ENCODE measurements around the gene VIT. TPM values are rescaled to one million over a fixed set of nuclear protein-coding genes. Genes with fewer than 3 reads are reported as not detected.
A peak's percentile ranks its signal among the peaks of the same experiment; 100 is the strongest.
"Not testable (repeated sequence)": the region's sequence is repeated elsewhere in the genome, so short reads cannot be mapped to it uniquely, and the experiment has no call there.

VIT gene
- total RNA-seq, 1 donor from 2014 or later, result 3.9 TPM

DNA sequence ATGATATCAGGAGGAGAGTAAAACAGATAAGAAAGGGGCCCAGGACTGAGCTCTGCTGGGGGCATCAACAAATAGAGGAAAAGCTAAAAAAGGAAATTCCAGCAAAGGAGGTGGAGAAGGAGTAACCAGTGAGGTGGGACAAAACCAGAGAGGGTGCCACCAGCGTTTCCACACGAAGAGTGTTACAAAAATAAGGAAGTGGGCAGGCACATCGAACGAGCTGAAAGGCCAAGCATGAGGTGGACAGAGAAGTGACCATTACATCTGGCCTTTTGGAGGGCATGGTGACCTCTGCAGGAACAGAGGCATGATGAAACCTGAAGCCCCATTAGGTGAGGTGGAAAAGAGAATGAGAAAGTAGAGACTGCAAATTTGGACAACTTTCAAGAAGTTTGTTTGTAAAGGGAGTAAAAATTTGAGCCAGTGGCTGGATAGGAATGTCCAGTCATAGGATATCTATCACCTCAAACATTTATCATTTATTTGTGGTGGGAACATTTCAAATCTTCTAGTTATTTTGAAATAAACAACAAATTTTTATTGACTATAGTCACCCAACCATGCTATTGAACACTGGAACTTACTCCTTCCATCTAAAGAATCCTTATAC, 18.4 kb upstream of the VIT start:
- no peak for DNase-seq (ENCODE audit: low spot score)

DNA sequence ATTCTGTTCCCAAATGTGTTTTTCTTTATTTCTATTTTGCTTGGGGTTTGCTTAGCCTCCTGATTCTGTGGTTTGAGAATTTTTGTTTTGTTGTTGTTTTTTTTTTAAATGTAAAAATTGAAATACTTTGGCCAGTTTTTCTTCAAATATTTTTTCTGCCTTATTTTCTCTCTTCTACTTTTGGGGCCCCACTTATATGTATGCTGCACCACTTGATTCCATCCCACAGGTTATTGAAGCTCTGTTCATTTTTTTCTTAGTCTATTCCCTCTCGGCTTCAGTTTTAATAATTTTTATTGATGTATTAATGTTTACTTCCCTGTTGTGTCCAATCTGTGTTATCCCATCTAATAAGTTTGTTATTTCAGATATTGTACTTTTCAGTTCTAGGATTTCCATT, 17.7 kb upstream of the VIT start:
- no peak for DNase-seq (ENCODE audit: low spot score)

DNA sequence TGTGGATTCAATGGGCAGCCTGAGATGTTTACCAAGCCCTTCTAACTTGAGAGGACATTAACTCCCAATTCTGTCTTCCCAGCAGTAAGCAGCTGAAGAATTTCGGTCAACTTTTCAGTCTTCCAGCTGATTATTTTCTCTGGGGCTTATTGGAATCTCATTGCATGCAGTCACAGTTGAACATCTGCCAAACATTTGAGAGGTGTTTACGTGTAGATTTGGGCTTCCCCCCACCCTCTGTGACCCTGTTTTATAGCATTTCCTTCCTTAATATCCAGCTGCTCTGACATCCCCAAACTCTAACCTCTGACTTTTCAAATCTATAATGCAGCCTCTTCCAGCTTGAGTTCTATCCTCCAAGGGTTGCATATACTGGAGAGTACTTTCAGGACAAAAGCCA, 16.5 kb upstream of the VIT start:
- DNase-seq (ENCODE audit: low spot score), result no peak

DNA sequence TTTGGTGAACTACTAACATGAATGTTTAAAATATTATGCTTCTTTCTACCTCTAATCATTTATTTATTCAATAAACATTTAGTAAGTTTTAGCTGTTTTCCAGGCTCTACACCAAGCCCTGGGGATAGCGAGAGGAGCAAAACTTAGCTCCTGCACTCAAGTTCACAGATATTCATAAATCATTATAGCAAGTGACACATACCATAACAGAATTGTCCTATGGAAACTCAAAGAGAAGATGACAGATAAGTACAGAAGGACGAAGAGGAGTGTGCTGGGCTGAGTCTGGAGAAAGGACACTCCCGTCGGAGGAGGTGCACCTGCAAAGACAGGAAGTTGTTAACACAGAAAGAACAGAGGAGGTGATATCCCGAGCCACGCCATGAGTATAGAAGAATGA, 13.9 kb upstream of the VIT start:
- no peak for DNase-seq (ENCODE audit: low spot score)

DNA sequence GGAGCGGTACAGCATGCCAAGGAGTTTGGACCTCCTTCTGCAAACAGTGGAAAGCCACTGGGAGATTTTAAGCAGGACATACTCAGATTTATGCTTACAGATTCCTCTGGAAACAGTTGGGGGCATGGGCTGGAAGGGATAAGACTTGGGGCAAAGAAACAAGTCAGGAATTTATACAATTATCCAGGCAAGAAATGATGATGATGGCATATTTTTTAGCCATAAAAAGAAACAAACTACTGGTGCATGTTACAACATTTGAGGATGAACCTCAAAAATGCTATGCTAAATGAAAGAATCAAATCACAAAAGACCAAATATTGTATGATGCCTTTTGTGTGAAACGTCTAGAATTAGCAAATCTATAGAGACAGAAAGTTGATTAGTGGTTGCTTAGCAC, 13.5 kb upstream of the VIT start:
- DNase-seq (ENCODE audit: low spot score), result no peak

DNA sequence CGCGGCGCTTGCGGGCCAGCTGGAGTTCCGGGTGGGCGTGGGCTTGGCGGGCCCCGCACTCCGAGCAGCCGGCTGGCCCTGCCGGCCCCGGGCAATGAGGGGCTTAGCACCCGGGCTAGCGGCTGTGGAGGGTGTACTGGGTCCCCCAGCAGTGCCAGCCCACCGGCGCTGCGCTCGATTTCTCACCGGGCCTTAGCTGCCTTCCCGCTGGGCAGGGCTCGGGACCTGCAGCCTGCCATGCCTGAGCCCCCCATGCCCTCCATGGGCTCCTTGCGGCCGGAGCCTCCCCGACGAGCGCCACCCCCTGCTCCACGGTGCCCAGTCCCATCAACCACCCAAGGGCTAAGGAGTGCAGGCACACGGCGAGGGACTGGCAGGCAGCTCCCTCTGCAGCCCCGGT, 8.2 kb upstream of the VIT start:
- DNase-seq (ENCODE audit: low spot score), result not testable (repeated sequence)

DNA sequence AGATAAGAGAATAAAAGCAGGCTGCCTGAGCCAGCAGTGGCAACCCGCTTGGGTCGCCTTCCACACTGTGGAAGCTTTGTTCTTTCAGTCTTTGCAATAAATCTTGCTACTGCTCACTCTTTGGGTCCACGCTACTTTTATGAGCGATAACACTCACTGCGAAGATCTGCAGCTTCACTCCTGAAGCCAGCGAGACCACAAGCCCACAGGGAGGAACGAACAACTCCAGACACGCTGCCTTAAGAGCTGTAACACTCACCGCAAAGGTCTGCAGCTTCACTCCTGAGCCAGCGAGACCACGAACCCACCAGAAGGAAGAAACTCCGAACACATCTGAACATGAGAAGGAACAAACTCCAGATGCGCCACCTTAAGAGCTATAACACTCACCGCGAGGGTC, 7.5 kb upstream of the VIT start:
- not testable (repeated sequence) for DNase-seq (ENCODE audit: low spot score)

DNA sequence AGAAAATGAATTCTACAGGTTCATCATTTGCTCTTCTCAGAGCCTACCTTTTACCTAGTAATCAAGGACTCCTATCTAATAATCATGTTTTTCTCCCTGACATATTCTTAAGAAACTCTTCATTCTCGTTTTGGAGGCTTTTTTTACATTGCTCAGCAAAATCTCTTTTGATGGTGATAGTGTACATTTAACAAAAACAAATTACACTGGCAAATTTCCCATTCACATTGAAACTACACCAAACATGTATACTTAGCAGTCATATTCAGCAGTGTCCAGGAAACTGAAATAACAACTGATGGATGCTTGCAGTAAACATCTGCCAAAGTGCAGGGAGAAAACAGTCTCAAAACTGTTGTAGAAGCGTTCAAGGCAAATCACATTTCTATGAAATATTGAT, 4.4 kb upstream of the VIT start:
- DNase-seq (ENCODE audit: low spot score), result no peak

DNA sequence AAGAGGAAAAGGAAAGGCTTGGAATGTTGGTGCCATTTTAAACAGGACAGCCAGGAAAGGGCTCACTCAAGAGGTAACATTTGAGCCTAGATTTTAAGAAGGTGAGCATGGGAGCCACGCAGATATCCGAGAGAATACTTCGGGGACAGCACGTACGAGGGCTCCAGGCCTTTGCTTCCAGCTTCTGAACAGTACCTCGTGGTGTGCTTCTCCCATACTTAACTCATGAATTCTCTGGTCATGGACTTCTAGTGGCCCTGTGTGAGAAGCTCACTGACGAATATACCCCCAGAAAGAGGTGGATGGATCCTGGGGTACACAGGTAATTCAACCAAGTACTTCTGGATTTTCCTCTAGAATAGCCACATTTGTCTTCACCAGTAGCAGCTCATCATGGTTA, 2.7 kb upstream of the VIT start:
- DNase-seq (ENCODE audit: low spot score), result no peak

DNA sequence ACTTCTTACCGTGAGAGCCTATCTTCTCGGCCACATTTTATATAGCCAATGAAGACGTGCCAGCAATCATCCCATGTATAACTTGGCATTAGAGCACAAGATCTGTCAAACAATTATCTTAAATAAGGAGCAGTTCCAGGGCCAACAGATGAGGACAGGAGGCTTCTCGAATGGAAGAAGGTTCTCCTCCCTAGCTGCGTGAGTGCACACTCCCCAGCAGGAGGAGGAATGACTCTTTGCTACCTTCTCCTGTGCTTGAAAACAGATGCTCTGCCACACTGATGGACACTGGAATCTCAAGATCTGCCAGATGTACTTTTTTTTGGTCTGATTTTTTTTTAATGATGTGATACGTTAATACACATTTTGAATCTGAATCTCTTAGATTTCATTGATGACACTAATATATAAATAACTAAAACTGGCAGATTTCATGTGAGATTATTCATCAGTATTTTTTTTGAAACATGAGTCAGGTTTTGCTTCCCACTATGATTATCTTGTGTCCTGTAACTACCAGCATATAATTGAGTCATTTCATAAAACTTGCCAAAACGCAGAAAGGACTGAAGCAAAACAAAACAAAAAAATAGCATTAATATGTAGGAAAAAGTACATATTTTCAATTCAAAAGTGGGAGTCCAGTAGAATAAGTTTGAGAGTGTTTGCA, 626 bp upstream of the VIT start:
- DNase-seq (ENCODE audit: low spot score), result no peak

DNA sequence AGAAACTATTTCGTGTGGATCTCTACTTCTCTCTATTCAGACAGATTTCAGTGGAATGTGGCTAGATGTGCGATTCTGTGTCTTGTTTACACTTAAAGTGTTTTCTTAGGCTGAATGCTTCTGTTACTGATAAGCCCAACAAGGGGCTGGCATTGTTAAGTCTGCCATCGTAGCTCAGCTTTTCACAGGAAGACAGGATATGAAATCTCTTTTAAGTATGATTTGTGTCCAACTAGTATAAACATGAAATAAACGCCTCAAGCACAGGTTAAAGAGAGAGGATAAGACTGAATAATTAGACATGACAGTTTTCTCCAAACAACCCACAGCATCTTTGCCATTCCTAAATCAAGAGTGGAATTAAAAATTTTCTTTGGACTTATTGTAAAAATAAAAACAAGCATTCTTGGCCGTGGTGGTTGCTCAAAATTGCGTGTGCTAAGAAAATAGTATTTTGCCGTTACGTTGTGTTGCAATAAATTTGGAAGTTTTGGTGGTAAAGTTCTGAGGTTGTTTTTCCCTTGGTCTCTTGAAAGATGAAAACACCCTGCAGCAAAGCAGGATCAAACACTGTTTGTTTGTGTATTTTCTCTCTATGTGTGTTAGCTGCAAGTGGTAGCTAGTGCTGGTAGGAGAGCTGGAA, 1.0 kb downstream of the VIT start:
- peak; percentile 39 for DNase-seq (ENCODE audit: low spot score)

DNA sequence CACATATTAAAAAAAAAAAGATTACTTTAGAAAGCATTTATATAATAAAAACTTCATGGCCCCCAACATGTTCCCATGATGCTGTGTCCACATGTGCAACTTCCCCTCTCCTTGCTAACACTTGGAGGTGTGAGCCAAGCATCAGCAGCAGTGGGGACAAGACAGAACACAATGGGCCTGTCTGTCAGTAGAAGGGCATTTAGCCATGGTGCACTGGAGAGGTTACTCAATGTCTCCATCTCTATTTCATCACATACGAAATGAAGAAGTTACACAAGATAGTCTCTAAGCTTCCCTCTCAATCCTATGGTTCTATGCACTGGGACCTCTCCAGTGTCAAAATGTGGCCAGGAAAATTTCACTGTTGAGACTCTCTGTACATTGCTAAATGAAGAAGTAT, 2.5 kb downstream of the VIT start:
- DNase-seq (ENCODE audit: low spot score), result no peak

DNA sequence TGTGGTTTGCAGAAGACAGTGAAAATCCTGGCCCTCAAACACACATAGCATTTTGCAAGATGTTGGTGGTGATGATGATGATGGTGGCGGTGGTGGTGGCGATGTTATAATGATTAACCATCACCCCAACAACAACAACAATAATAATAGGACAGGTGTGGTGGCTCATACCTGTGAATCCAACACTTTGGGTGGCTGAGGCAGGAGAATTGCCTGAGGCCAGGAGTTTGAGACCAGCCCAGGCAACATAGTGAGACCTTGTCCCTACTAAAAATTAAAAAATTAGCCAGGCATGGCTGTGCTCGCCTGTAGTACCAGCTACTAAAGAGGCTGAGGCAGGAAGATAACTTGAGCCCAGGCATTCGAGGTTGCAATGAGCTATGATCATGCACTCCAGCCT, 3.8 kb downstream of the VIT start:
- no peak for DNase-seq (ENCODE audit: low spot score)

DNA sequence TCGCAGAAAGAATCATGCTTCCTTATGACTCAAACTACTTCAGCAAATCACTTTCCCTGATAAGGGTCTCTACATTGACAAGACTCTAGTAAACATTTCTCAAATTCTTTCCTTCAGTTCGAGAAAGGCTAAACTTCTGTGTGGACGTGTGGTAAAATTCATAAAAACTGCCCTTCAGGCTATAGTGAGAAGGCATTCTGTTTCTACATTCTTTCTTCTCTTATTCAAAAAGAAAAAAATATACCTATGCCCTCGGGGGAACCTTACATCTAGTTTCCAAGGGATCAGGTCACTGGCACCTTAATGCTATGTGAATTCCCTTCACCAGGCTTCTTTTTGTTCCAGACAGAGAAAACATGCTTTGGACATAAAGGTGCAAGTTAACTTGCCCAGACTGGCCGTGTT, 4.9 kb downstream of the VIT start:
- peak; percentile 80 for DNase-seq (ENCODE audit: low spot score)

DNA sequence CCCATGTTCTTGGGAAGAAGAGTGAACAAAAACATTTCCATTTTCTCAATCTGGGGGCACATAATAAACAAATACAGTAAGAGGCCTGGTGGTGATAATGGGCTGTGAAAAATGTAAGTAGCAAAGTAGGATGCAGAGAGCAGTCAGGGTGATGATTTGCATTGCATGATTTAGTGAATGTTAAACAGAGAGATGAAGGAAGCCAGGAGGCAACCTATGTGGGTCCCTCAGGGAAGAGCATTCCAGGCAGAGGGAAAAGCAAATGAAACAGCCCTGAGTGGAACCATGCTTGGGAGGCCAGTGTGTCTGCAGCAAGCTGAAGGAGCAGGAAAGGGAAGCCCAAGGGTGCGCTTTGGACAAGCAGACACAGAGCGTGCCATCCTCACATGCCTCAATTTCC, 5.4 kb downstream of the VIT start:
- DNase-seq (ENCODE audit: low spot score), result no peak

DNA sequence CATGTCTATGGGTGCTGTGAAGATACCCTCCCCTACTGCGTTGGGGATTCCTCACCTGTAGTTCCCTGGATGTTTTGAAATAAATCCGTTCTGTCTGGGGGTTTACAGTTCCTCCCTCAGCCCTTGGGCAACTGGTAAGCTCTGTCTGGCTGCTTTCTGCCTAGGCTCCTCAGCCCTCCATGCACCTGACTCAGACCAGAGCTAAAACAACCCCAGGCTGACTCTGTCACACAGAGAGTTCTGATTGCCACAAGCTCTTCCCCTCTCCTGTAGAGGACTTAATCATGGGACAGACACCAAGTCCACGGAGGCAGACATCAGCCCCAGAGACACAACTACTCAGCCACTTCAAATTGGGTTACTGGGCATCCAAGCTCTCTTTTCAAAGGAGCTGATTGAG, 6.3 kb downstream of the VIT start:
- no peak for DNase-seq (ENCODE audit: low spot score)

DNA sequence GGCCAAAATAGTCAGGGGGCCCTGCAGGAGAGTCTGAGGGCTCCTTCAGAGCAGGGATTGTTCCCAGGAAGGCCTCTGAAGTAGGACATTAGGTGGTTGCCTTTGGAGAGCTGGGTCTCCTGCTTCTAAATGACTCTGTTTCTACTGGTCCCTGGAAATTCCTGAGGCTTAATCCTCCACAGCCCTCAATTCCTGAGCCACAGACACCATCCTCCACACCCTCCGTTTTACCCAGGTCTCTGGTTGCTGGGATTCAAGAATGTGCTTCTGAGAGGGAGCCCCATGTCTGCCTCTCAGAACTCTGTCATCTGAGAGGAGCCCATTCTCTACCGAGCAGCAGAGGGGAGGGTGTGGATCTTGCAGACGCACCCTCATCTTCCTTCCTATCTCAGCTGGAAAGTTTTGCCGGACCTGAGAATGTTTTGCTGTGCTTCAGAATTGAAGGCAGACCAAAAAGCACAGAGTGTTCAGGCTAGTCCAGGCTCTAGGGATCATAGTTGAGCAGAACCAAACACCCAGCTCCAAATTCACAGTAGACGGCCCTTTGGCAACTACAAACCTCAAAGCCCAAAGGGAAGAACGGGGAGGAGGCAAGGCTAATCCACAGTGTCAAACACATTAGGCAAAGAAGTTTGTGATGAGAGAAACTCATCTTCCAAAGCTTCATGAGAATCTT, 8.1 kb downstream of the VIT start:
- no peak for DNase-seq (ENCODE audit: low spot score)

DNA sequence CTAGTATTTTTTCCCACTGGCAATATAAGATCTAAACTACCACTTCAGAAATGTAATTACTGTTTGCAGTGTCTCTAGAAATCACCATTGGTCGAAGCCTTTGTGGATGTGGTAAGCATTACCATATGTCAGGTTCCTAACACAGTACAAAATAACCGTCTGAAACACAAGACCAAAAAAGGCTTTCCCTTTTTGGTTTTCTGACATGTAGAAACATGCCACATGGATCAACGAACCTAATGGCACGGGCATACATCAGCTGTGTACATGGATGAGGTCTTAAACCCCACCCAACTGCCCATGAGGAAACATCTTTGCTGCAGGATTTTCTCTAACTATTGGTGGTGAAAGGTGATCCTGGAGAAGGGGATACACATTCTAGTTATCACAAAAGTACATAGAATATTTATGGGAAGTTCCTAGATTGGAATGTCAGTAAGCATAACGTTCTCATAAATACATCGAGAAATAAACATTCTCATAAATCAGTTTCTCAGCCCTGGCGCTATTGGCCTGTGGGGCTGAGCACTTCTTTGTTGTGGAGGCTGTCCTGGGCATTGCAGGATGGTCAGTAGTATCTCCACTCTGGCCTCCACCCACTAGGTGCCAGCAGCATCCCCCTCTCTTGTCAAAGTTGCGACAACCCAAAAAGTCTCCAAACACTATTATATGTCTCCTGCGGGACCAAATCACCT, 9.0 kb downstream of the VIT start:
- DNase-seq (ENCODE audit: low spot score), result no peak

DNA sequence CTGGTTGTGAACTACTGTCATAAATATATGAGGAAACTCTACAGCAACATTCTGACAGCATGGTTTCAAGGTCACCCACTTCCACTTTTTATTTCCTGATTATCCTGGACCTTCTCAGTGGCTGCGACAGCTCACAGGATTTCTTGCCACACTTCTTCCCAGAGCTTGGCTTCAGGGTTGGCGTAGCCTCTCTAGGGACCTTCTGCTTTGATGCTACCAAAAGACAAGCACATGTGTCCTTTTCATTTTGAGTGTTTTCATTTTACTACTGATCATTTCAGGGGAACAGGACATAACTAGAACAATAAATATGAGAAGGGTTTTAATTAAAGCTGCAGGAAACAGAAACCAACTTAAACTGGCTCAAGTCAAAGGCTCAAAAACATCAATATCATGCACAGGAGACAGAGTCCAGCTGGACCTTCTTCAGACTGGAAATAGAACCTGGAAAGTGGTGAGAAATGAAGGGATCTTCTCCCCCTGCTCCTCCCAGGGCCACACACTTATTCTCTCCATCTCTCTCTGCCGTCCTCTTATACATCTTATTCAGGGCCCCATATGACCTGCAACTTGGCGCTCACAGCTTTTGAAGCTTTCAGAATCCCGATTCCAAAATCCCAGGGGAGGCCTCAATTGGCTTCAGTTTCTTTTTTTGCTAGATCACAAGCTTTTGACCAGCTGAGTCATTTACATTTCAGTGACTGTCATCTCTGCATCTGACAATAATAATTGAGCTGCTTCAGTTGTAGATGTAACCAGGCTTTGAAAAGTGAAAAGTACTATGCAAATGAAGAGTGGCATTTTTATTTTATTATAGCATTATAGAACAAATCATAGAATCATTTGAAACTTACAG, 9.7 kb downstream of the VIT start:
- no peak for DNase-seq (ENCODE audit: low spot score)

DNA sequence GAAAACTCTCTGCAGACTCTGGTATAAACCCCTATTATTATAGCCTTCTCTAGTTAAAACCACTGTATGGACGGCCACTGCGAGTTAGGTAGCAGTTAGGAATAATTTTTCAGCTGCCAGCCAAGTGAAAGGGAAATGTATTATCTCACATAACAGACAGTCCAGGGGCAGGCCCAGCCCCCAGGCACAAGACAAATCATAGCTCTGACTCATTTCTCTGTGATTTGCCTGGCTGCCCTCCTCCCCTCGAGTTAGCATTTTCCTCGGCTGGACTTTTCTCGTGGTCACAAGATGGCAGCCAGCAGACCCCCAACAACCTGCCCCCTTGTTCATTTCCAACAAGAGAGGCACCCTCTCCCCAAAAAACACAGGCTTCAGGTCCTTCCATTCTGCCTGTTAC, 10.5 kb downstream of the VIT start:
- DNase-seq (ENCODE audit: low spot score), result no peak

DNA sequence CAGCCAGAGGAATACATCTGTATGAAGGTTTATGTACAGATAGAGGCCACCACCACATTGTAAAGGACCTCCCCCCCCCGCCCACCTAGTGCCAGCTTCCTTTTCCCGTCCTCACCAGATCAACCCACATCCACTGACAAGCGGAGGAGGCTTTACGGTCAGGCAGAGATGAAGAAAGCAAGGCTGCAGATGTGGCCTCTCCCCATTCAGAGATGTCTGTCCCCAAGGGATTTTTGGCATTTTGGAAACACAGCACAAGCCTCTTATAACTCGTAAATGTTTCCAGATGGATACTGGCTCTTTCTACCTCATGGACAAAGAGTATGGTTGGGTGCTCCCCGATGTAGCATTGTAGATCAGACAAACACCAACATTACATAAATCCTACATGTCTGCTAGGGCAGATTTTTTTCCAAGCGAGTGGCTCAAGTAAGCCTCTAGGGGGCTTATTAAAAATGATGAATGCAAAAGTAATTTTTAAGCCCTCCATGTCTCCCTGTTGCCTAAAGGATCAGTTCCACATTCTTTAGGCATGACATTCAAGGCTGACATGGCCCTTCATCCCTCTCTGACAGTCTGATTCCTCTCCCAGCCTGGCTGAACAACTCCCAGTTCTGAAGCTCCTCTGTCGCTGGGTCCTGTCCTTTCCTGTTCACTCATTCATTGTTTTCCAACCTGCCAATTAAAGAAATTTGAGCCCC, 11.7 kb downstream of the VIT start:
- peak; percentile 35 for DNase-seq (ENCODE audit: low spot score)

Measured in umbilical cord (tissue), 2 donors.